ENCODE results near the gene GLCE. TPM values are rescaled to one million over a fixed set of nuclear protein-coding genes. Genes with fewer than 3 reads are reported as not detected.

GLCE gene
- total and polyA plus RNA-seq, 10 of the 15 experiments (the other 5 are each of a cell fraction or from before 2014, with no cell fraction given): 2.1 to 11.9 (median 2.9) TPM

DNA sequence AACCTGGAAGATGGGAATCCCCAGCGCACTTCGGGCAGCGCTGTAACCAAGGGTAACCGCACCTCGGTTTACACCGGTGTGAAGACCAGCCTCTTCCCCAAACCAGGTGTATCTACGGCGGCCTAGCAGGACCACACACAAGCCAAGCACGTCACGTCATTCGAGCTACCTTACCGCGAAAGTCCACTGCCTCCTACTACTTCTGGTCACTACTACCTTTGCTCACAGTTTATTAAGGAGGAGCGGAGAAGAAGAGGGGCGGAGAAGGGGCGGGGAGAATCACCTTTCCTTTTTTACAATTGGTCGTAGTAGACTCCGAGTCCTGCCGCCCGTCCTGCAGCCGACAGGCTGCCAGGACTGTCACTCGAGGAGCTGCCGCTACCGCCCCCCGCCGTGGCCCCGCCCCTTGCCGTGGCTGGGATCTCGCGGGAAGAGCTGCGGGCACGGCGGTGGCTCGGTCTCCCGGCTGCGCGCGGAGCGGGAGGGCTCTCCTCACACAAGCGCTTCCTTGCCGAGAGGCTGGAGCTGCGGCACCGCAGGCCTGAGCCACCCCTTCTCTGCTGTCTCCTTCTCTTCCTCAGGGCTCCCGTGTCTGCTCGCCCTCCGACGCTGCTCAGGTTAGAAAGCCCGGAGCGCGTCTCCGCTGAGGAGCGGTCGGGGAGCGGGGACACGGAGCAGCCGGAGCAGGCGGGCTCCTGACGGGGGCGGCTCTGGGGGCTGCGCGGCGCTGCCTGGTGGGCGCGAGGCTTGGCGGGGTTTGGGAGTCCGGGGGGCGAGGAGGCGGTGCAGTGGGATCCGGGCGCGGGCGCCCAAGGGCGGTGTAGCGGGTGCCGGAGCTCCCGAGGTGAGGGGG lies at the start of gene GLCE (continued):
- TF ChIP-seq ZNF217 (IDR thresholded peaks at IDR 0.05) (no peak), YBX1 (IDR thresholded peaks at IDR 0.05) (no peak), POLR2AphosphoS5 (IDR thresholded peaks at IDR 0.05; ENCODE audit: low read length) (peak; percentile 72; the same call in 1 of the 2 replicates), TARDBP (IDR thresholded peaks at IDR 0.05; ENCODE audit: borderline replicate concordance) (no peak), RCOR1 (conservative IDR thresholded peaks at IDR 0.05; ENCODE audit: low read depth, low read length) (peak; percentile 95; the same call in 1 of the 2 replicates), CREM (IDR thresholded peaks at IDR 0.05; ENCODE audit: low read depth) (peak; percentile 70), TCF3 (IDR thresholded peaks at IDR 0.05; ENCODE audit: borderline replicate concordance, insufficient read depth, low read depth, low read length) (no peak), CEBPB (IDR thresholded peaks at IDR 0.05; ENCODE audit: borderline replicate concordance in 1 of 2, low read depth in 2 of 2, low read length in 2 of 2) (no peak), BMI1 (IDR thresholded peaks at IDR 0.05; ENCODE audit: borderline replicate concordance) (peak; percentile 87), MTA3 (IDR thresholded peaks at IDR 0.05; ENCODE audit: borderline replicate concordance, low read length) (no peak), CHD2 (IDR thresholded peaks at IDR 0.05; ENCODE audit: borderline replicate concordance, low read depth, low read length) (peak; percentile 99), JUNB (IDR thresholded peaks at IDR 0.05) (no peak), NFIC (IDR thresholded peaks at IDR 0.05; ENCODE audit: low read depth, low read length) (no peak), POLR2AphosphoS2 (IDR thresholded peaks at IDR 0.05; ENCODE audit: low read depth, low read length) (peak; percentile 60; the same call in 1 of the 2 replicates), TAF1 (IDR thresholded peaks at IDR 0.05; ENCODE audit: borderline replicate concordance, low read depth, low read length) (peak; percentile 78), ZNF622 (IDR thresholded peaks at IDR 0.05) (no peak), POU2F2 (IDR thresholded peaks at IDR 0.05; ENCODE audit: borderline replicate concordance, low read depth, low read length) (no peak)
- TF ChIP-seq, protein P1, sequence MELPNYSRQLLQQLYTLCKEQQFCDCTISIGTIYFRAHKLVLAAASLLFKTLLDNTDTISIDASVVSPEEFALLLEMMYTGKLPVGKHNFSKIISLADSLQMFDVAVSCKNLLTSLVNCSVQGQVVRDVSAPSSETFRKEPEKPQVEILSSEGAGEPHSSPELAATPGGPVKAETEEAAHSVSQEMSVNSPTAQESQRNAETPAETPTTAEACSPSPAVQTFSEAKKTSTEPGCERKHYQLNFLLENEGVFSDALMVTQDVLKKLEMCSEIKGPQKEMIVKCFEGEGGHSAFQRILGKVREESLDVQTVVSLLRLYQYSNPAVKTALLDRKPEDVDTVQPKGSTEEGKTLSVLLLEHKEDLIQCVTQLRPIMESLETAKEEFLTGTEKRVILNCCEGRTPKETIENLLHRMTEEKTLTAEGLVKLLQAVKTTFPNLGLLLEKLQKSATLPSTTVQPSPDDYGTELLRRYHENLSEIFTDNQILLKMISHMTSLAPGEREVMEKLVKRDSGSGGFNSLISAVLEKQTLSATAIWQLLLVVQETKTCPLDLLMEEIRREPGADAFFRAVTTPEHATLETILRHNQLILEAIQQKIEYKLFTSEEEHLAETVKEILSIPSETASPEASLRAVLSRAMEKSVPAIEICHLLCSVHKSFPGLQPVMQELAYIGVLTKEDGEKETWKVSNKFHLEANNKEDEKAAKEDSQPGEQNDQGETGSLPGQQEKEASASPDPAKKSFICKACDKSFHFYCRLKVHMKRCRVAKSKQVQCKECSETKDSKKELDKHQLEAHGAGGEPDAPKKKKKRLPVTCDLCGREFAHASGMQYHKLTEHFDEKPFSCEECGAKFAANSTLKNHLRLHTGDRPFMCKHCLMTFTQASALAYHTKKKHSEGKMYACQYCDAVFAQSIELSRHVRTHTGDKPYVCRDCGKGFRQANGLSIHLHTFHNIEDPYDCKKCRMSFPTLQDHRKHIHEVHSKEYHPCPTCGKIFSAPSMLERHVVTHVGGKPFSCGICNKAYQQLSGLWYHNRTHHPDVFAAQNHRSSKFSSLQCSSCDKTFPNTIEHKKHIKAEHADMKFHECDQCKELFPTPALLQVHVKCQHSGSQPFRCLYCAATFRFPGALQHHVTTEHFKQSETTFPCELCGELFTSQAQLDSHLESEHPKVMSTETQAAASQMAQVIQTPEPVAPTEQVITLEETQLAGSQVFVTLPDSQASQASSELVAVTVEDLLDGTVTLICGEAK (IDR thresholded peaks at IDR 0.05; ENCODE audit: borderline replicate concordance): no peak
- TF ChIP-seq, protein P2, sequence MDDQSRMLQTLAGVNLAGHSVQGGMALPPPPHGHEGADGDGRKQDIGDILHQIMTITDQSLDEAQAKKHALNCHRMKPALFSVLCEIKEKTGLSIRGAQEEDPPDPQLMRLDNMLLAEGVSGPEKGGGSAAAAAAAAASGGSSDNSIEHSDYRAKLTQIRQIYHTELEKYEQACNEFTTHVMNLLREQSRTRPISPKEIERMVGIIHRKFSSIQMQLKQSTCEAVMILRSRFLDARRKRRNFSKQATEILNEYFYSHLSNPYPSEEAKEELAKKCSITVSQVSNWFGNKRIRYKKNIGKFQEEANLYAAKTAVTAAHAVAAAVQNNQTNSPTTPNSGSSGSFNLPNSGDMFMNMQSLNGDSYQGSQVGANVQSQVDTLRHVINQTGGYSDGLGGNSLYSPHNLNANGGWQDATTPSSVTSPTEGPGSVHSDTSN (IDR thresholded peaks at IDR 0.05; ENCODE audit: insufficient replicate concordance, low read depth, low read length): peak; percentile 96
- TF ChIP-seq, protein P3, sequence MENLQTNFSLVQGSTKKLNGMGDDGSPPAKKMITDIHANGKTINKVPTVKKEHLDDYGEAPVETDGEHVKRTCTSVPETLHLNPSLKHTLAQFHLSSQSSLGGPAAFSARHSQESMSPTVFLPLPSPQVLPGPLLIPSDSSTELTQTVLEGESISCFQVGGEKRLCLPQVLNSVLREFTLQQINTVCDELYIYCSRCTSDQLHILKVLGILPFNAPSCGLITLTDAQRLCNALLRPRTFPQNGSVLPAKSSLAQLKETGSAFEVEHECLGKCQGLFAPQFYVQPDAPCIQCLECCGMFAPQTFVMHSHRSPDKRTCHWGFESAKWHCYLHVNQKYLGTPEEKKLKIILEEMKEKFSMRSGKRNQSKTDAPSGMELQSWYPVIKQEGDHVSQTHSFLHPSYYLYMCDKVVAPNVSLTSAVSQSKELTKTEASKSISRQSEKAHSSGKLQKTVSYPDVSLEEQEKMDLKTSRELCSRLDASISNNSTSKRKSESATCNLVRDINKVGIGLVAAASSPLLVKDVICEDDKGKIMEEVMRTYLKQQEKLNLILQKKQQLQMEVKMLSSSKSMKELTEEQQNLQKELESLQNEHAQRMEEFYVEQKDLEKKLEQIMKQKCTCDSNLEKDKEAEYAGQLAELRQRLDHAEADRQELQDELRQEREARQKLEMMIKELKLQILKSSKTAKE (IDR thresholded peaks at IDR 0.05; ENCODE audit: low read depth, poor library complexity, severe bottlenecking): no peak
- TF ChIP-seq, protein P4, sequence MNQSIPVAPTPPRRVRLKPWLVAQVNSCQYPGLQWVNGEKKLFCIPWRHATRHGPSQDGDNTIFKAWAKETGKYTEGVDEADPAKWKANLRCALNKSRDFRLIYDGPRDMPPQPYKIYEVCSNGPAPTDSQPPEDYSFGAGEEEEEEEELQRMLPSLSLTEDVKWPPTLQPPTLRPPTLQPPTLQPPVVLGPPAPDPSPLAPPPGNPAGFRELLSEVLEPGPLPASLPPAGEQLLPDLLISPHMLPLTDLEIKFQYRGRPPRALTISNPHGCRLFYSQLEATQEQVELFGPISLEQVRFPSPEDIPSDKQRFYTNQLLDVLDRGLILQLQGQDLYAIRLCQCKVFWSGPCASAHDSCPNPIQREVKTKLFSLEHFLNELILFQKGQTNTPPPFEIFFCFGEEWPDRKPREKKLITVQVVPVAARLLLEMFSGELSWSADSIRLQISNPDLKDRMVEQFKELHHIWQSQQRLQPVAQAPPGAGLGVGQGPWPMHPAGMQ (IDR thresholded peaks at IDR 0.05; ENCODE audit: borderline replicate concordance): peak; percentile 55; the same call in 1 of the 2 replicates

All from GM12878 (cell line).